NCI-H2081 treated with DMSO at 0.1 percent for 48 hours (cell line): ENCODE measurements around the gene JADE3.
"Not testable (repeated sequence)": the region's sequence is repeated elsewhere in the genome, so short reads cannot be mapped to it uniquely, and the experiment has no call there.

Experiments
- DNase-seq: peaks from one replicate; lab custom pipeline; 2025; lab: John Stamatoyannopoulos, UW

JADE3 gene

GRCh38 chrX:46935295-46935694, 23.1 kb downstream of the JADE3 start:
- DNase-seq = no peak

DNA sequence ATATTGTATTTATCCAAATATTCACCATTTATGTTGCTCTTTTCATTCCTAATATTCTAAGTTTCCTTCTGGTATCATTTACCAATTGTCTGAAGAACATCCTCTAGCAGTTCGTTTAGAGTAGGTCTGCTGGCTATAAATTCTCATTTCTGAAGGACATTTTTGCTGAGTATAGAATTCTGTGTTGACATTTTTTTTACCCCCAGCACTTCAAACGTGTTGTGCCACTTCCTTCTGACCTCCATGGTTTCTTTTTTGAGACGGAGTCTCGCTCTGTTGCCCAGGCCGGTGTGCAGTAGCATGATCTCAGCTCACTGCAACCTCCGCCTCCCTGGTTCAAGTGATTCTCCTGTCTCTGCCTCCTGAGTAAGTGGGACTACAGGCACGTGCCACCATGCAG, 26.4 kb downstream of the JADE3 start:
- DNase-seq = no peak

DNA sequence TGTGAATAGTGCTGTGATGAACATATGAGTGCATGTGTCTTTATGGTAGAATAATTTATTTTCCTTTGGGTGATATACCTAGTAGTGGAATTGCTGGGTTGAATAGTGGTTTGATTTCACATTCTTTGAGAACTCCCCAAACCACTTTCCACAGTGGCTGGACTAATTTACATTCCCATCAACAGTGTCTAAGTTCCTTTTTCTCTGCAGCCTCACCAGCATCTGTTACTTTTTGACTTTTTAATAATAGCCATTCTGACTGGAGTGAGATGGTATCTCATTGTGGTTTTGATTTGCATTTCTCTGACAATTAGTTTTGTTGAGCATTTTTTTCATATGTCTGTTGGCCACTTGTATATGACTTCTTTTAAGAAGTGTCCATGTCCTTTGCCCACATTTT, 29.1 kb downstream of the JADE3 start:
- DNase-seq = no peak

DNA sequence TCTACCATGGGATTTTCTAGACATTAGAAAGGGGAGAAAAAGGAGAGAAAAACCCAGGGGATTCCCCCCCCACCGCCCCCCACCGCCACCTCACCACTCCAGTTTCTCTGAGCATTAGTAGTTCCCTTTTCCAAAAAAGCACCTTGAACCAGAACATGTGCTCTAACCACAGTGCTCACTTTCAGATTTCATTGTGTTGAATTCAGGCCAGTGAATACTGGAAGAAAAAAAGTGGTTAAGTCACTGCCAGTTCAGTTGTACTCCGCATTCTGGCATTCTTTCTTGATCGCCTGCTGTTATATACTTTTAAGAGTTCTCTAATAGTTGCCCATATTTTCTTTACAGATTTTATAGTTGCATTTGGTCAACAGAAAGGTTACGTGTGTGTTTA, 40.9 kb downstream of the JADE3 start:
- no peak for DNase-seq

DNA sequence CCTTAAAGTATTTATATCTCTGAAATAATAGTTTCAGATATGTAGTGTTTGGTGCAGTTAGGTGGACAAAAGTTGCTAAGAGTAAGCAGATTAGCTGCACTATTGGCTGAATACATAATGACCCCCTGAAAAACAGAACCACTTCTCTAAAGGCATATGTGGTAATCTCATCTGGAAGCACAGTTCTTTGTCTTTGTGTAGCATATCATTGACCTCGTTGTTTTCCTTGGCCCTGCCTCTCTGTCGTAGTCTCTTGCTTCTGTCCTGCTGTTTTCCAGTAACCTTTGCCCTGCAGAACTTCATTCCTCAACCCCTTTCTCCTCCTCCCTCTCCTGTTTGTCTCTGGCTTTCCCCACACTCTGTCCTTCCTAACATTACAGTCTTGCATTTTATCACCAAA, 41.4 kb downstream of the JADE3 start:
- DNase-seq = no peak

- no peak for DNase-seq
Measured at GRCh38 chrX:46954716-46955115, 42.5 kb downstream of the JADE3 start.

- DNase-seq = not testable (repeated sequence)
Measured at GRCh38 chrX:46956589-46956988, 44.4 kb downstream of the JADE3 start.

- no peak for DNase-seq
Measured at GRCh38 chrX:46957297-46957696, 45.1 kb downstream of the JADE3 start.

DNA sequence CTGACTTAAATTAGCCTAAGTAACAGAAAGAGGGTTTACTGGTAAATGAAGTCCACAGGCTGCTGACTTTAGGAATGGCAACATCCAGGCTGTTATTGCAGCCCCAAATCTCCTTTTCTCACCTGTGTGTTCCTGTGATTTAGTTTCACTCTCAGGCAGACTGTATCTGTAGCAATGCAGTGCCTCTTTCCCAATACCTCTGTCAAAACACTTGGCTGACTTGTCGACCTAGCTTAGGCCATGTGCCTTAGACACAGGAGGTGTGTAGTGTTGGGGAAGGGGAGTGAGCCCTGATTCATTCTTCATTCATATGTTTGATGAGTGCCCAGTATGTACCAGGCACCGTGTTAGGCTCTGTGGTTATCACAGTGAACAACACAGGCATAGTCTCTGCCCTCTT, 46.9 kb downstream of the JADE3 start:
- DNase-seq = no peak

DNA sequence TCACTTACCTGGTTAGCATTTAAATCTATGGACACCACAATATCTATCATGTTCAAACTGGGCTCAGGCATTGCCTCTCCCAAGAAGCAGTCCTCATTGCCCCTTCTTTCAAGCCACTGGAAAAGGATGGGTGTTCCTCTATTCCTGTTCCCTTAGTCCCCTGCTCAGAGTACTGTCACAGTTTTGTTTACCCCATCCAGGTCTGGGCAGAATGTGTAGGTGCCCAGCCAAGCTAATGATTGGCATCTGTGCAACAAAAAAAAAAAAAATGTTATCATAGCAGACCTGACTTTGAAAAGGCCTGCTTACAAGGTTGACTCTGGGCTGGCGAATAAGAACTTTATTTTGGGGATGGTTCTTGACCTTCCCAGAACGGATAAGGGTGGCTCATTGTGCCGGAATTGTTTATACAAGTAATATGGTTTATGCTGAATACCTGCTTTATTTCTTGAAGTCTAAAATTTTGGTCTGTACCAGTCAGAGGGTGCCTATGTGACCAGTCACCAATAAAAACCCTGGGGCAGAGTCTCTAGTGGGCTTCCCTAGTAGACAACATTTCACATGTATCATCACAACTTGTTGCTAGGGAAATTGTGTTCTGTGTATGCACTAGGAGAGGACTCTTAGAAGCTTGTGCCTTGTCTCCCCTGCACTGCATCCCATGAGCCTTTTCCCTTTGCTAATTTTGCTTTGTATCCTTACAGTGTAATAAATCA, 47.9 kb downstream of the JADE3 start:
- DNase-seq = no peak

DNA sequence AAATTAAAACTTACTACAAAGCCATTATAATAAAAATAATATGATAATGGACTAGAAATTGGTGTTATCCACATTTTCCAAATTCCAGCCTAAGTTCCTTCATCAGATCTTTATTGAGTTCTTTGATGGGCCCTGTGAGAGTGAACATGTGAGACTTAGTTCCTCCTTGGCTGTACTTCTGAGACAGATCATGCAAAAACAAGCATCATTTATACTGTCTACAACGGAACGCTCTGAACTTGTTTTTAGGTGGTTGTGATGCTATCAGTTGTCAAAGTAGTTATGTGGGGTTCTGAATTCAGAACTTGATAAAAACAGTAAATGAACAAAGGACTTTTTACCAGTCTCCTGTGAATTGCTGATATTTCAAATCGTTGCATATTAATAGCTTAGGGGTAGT, 48.9 kb downstream of the JADE3 start:
- no peak for DNase-seq

DNA sequence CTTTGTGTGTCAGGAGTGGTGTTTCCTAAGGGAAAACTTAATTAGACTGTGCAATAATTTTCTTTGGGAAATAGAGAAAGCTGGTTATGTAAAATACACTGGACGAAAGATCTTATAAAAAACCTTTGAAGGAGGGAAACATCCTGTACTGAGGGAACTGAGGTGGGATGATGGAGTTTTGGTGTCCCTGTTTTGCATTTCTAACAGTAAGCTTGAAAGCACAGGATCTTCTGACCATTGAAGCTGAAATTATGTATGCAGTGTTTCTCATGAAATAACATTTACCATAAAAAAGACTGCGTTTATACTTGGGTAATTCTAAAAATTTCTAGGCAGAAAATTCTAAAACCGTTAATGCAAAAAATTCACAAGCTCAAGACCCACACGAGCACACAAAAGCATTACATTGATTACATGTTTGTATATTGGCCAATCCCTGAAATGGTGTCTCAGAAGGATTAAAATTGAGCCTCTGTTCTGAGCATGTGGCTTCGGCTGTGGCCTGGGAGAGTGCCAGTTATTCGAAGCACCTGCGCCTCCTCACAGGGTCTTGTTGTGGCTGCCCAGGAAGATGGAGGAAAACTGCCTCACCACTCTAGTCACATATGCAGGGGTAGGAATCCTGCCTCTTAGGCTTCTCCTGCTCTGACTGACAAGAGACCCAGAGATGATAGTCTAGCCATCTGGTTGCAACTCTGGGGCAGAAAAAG, 49.5 kb downstream of the JADE3 start:
- no peak for DNase-seq

- no peak for DNase-seq
Measured at GRCh38 chrX:46965125-46965758, 53.0 kb downstream of the JADE3 start.

DNA sequence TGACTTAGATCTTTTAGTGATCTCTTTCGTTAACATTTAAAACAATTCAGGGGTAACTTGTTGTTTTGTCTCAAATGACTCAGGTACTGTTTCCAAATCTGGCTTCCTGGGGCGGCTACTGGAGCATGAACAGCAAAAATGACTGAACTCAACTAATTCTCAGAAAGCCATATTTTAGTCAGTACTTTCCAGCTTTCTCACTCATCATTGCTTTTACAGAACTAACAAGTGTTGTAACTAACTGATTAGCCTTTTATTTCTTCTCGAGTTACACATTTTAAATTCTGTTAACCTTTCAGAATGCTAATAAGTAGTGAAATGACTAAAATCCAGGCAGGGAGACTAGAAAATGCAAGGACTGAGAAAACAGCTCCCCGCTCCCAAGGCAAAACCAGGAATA, 55.3 kb downstream of the JADE3 start:
- DNase-seq = no peak

- DNase-seq = not testable (repeated sequence)
Measured at GRCh38 chrX:46977046-46977445, 64.8 kb downstream of the JADE3 start.

DNA sequence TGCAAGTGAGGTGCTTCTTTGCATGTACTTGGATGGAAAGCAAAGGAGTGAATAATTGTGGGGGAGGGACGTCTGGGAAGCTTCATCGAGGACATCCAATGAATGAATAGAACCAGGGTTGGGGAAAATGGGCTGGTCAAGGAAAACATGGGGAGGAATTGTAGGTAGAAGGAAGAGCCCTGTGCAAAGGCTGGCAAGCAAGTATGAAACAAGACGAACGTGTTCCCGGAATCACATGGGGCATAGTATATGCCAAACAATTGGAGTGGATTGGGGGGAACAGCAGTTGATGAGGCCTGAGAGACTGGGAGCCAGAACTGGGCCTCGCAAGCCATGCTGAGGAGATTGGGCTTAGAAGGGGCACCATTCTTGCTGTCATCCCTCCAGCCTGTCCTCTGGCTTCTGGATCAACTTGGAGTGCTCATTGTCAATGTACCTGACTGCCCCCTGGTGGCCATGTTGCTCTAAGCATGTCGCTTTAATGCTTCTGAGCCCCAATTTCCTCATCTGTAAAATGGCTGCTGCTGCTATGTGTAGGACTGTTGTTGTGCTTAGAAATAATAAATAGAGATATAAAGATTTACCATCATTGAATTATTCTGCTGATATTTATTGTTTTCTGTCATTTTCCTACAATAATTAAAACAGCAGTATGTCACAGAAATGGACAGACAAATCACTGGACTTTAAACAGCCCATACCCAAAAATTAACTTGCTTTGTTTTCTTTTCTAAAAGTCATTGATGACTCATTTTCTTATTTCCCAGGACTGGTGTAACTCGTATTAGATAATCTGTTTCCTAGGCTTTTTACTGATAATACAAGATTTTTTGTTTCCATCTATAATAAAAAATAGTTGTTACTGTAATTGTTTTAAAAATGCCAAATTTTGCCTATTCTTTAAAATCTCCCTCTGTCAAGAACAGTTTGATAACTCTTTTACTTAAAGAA, 66.4 kb downstream of the JADE3 start:
- DNase-seq = peak; percentile 10

GRCh38 chrX:46984705-46985104, 72.5 kb downstream of the JADE3 start:
- no peak for DNase-seq

GRCh38 chrX:46989548-46989947, 77.3 kb downstream of the JADE3 start:
- DNase-seq = no peak

DNA sequence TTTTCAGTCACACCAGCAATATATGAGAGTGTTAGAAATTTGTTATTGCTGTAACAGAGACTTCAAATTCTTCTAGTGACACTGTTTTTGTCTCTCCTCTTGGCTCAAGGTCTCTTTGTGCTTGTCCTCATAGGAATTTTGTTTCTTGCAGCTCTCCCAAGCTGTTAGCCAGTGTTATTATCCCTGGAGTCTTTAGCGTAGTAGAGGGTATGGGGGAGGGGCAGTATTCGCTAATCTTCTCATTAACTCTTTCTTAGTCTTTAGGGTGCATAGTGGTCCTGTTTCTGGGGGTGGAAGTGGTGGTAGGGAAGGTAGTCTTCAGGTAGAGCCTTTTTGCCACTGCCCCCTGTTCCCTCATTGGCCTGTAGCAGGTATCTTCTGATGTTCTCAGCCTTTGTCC, 79.4 kb downstream of the JADE3 start:
- no peak for DNase-seq

GRCh38 chrX:46992070-46992469, 79.8 kb downstream of the JADE3 start:
- DNase-seq = no peak

DNA sequence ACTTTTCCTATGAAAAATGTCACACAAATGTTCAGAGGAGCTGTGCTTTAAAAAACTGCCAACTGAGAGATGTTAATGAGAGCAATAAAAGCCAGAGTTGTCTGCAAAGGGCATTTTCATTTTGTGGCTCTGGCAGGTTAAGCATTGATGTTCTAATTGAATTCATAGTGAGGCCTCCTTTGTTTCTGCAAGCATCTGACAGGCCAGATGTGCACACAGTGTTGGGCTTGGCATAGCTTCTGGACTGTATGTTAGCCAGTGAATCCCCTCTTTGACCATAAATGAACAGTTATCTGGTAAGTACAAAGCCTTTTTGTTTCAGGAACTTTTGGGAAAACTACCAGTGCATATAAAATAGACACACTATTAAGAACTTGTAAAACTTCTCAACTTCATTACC, 81.9 kb downstream of the JADE3 start:
- DNase-seq = no peak

DNA sequence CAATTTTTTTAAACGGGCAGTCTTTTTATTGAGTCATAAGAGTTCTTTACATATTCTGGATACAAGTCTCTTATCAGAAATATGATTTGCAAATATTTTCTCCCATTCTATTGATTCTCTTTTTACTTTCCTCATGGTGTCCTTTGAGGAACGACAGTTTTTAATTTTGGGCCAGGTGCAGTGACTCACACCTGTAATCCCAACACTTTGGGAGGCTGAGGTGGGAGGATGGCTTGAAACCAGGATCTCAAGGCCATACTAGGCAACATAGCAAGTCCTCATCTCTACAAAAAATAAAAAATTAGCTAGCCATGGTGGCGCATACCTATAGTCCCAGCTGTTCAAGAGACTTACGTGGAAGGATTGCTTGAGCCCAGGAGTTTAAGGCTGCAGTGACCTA, 99.9 kb downstream of the JADE3 start:
- no peak for DNase-seq
